HG02852 (cell line): ENCODE data around the gene FRMD4A.
A peak's percentile ranks its signal among the peaks of the same experiment; 100 is the strongest.
"Not testable (repeated sequence)": the region's sequence is repeated elsewhere in the genome, so short reads cannot be mapped to it uniquely, and the experiment has no call there.

Source experiments
- ATAC-seq: cut with Tn5 transposase; IDR thresholded peaks from one replicate; pipeline ENCODE4 v1.9.1; 2021; ENCODE audit warnings: mild to moderate bottlenecking, moderate library complexity; ENCODE audit not compliant: unreplicated experiment

FRMD4A gene

GRCh38 chr10:13831711-13832141 lies 499.0 kb downstream of the FRMD4A start:
- peak; percentile 74 for ATAC-seq

GRCh38 chr10:13830385-13830784 lies 500.3 kb downstream of the FRMD4A start:
- ATAC-seq: no peak

GRCh38 chr10:13829790-13830189 lies 500.9 kb downstream of the FRMD4A start:
- no peak for ATAC-seq

GRCh38 chr10:13828284-13828683 lies 502.4 kb downstream of the FRMD4A start:
- not testable (repeated sequence) for ATAC-seq

- no peak for ATAC-seq
These were observed 503.5 kb downstream of the FRMD4A start for GRCh38 chr10:13827076-13827797.

GRCh38 chr10:13823709-13824405 lies 506.9 kb downstream of the FRMD4A start:
- no peak for ATAC-seq

- no peak for ATAC-seq
These were observed 507.5 kb downstream of the FRMD4A start for GRCh38 chr10:13823096-13823708.

GRCh38 chr10:13822490-13822889 lies 508.2 kb downstream of the FRMD4A start:
- no peak for ATAC-seq

GRCh38 chr10:13820964-13821337 lies 509.8 kb downstream of the FRMD4A start:
- no peak for ATAC-seq

- no peak for ATAC-seq
These were observed 510.4 kb downstream of the FRMD4A start for GRCh38 chr10:13820119-13820963.

GRCh38 chr10:13816195-13816925 lies 514.4 kb downstream of the FRMD4A start:
- ATAC-seq: no peak

- no peak for ATAC-seq
These were observed 515.0 kb downstream of the FRMD4A start for GRCh38 chr10:13815756-13816155.

GRCh38 chr10:13813550-13813949 lies 517.2 kb downstream of the FRMD4A start:
- ATAC-seq: no peak

- ATAC-seq: no peak
These were observed 517.9 kb downstream of the FRMD4A start for GRCh38 chr10:13812804-13813203.

GRCh38 chr10:13810568-13810967 lies 520.2 kb downstream of the FRMD4A start:
- ATAC-seq: no peak

- no peak for ATAC-seq
These were observed 521.3 kb downstream of the FRMD4A start for GRCh38 chr10:13809427-13809826.

- no peak for ATAC-seq
These were observed 522.0 kb downstream of the FRMD4A start for GRCh38 chr10:13808556-13809391.

- ATAC-seq: no peak
These were observed 524.3 kb downstream of the FRMD4A start for GRCh38 chr10:13806419-13806818.
